IMR-90 (cell line): ENCODE data around the gene CDC42EP2. TPM values are rescaled to one million over a fixed set of nuclear protein-coding genes. Genes with fewer than 3 reads are reported as not detected.

Experiments
- ATAC-seq: fragments of 200-7000 bp; cut with Tn5 transposase; 2 replicates; pipeline ENCODE4 v1.9.1; 2020; ENCODE audit warnings: low read depth, mild to moderate bottlenecking, moderate library complexity
- BruUV-seq: library from RNA; stranded (reverse); fragments of 400-500 nt; replicated peaks from 2 replicates; lab custom pipeline; 2021; lab: Mats Ljungman, UMichigan
- CTCF ChIA-PET: fragments of 300-600 bp; formaldehyde crosslinking; extraction: SDS; loops from one replicate; lab custom pipeline; 2021; ENCODE audit warnings: antibody characterized with exemption; lab: Yijun Ruan, JAX
- POLR2A ChIA-PET: fragments of 300-600 bp; sonication (Branson Sonifier 250); formaldehyde crosslinking; loops from one replicate; lab custom pipeline; 2022; ENCODE audit warnings: antibody characterized with exemption; ENCODE audit not compliant: unreplicated experiment; lab: Charles Lee
- DNase-seq: peaks from one replicate; pipeline ENCODE4 v3.0.0; 2013
- H2AFZ ChIP-seq: replicated peaks from 2 replicates; pipeline ENCODE3; 2013; ENCODE audit warnings: low read length, mild to moderate bottlenecking; ENCODE audit not compliant: poor library complexity
- H2AK5ac ChIP-seq: 2 replicates; pipeline ENCODE4 v1.6.1; 2013; ENCODE audit warnings: low read depth, low read length, inconsistent platforms
- H2AK9ac ChIP-seq: replicated peaks from 2 replicates; pipeline ENCODE3; 2013; ENCODE audit warnings: mild to moderate bottlenecking, low read depth, low read length, moderate library complexity; ENCODE audit not compliant: poor library complexity
- H2BK120ac ChIP-seq: 2 replicates; pipeline ENCODE4 v1.6.1; 2013; ENCODE audit warnings: low read depth, low read length, inconsistent platforms
- H2BK15ac ChIP-seq: 3 replicates; pipeline ENCODE4 v1.6.1; 2013; ENCODE audit warnings: low read depth, low read length, inconsistent platforms
- H2BK20ac ChIP-seq: 2 replicates; pipeline ENCODE4 v1.6.1; 2013; ENCODE audit warnings: low read depth, mild to moderate bottlenecking, inconsistent platforms, low read length, moderate library complexity
- H2BK5ac ChIP-seq: 2 replicates; pipeline ENCODE4 v1.6.1; 2013; ENCODE audit warnings: mild to moderate bottlenecking, low read depth, low read length, inconsistent platforms; ENCODE audit not compliant: poor library complexity, severe bottlenecking
- H3K14ac ChIP-seq: replicated peaks from 2 replicates; pipeline ENCODE4 v1.6.1; 2013; ENCODE audit warnings: low read depth, low read length, inconsistent platforms
- H3K18ac ChIP-seq: 2 replicates; pipeline ENCODE4 v1.6.1; 2013; ENCODE audit warnings: low read depth, low read length, control low read depth
- H3K23ac ChIP-seq: 2 replicates; pipeline ENCODE4 v1.6.1; 2013; ENCODE audit warnings: low read depth, low read length, inconsistent platforms
- H3K27ac ChIP-seq: 2 replicates; pipeline ENCODE4 v1.5.1; 2013; ENCODE audit warnings: mild to moderate bottlenecking, control low read depth, low read length; ENCODE audit not compliant: insufficient read depth
- H3K27me3 ChIP-seq: 2 replicates; pipeline ENCODE4 v1.6.1; 2013; ENCODE audit warnings: low read length; ENCODE audit not compliant: control insufficient read depth, insufficient read depth
- H3K36me3 ChIP-seq: 2 replicates; pipeline ENCODE4 v1.6.1; 2013; ENCODE audit warnings: low read length, mixed read lengths; ENCODE audit not compliant: control insufficient read depth, insufficient read depth
- H3K4ac ChIP-seq: 2 replicates; pipeline ENCODE4 v1.6.1; 2013; ENCODE audit warnings: low read depth, low read length, inconsistent platforms
- H3K4me1 ChIP-seq: 2 replicates; pipeline ENCODE4 v1.6.1; 2013; ENCODE audit warnings: low read length, mixed read lengths; ENCODE audit not compliant: control insufficient read depth, insufficient read depth
- H3K4me2 ChIP-seq: 2 replicates; pipeline ENCODE4 v1.6.1; 2013; ENCODE audit warnings: low read depth, mild to moderate bottlenecking, control low read depth, low read length, moderate library complexity
- H3K4me3 ChIP-seq: 2 replicates; pipeline ENCODE4 v1.5.1; 2013; ENCODE audit warnings: low read depth, mild to moderate bottlenecking, control low read depth, low read length, moderate library complexity; ENCODE audit not compliant: insufficient read depth
- H3K56ac ChIP-seq: 2 replicates; pipeline ENCODE4 v1.6.1; 2013; ENCODE audit warnings: low read length, inconsistent platforms; ENCODE audit not compliant: insufficient read depth; ENCODE audit errors: extremely low read depth
- H3K79me1 ChIP-seq, 2 experiments: 2 replicates each; pipeline ENCODE4 v1.6.1; 2013; ENCODE audit warnings: low read length in 2 of 2, inconsistent platforms in 1 of 2, low read depth in 1 of 2
- H3K9ac ChIP-seq: 2 replicates; pipeline ENCODE4 v1.6.1; 2013; ENCODE audit warnings: low read depth, low read length, control low read depth
- H3K9me1 ChIP-seq: 2 replicates; pipeline ENCODE4 v1.6.1; 2013; ENCODE audit warnings: low read length, inconsistent platforms; ENCODE audit not compliant: insufficient read depth
- H3K9me3 ChIP-seq: 2 replicates; pipeline ENCODE4 v1.6.1; 2013; ENCODE audit warnings: low read length; ENCODE audit not compliant: control insufficient read depth, insufficient read depth
- H4K20me1 ChIP-seq: 2 replicates; pipeline ENCODE4 v1.6.1; 2013; ENCODE audit warnings: low read length, inconsistent platforms; ENCODE audit not compliant: insufficient read depth
- H4K5ac ChIP-seq: 2 replicates; pipeline ENCODE4 v1.6.1; 2013; ENCODE audit warnings: mild to moderate bottlenecking, low read depth, low read length, control low read depth
- H4K8ac ChIP-seq, 2 experiments: 2 replicates each; pipeline ENCODE4 v1.6.1; 2013; ENCODE audit warnings: low read depth in 2 of 2, low read length in 2 of 2, control low read depth in 1 of 2, inconsistent platforms in 1 of 2
- H4K91ac ChIP-seq: 2 replicates; pipeline ENCODE4 v1.6.1; 2013; ENCODE audit warnings: low read depth, low read length, inconsistent platforms; ENCODE audit not compliant: insufficient read depth
- BHLHE40 ChIP-seq: fragments of 150-350 bp; IDR thresholded peaks from 2 replicates; pipeline ENCODE4 v1.6.1; 2016; ENCODE audit warnings: mild to moderate bottlenecking, low read depth, low read length
- CEBPB ChIP-seq: IDR thresholded peaks from 2 replicates; pipeline ENCODE4 v1.6.1; 2012; ENCODE audit warnings: low read depth, low read length, improper control_type of control experiment
- CHD1 ChIP-seq: IDR thresholded peaks from 2 replicates; pipeline ENCODE4 v1.6.1; 2012; ENCODE audit warnings: low read depth, low read length, improper control_type of control experiment
- ELK1 ChIP-seq: fragments of 150-350 bp; IDR thresholded peaks from 2 replicates; pipeline ENCODE4 v1.6.1; 2016; ENCODE audit warnings: low read depth, mild to moderate bottlenecking, low read length, moderate library complexity, borderline replicate concordance
- FOS ChIP-seq: fragments of 150-350 bp; IDR thresholded peaks from 2 replicates; pipeline ENCODE4 v1.6.1; 2016; ENCODE audit warnings: low read depth, low read length
- MAFK ChIP-seq: IDR thresholded peaks from 2 replicates; pipeline ENCODE4 v1.6.1; 2012; ENCODE audit warnings: low read depth, low read length, improper control_type of control experiment
- MAZ ChIP-seq: IDR thresholded peaks from 2 replicates; pipeline ENCODE4 v1.6.1; 2012; ENCODE audit warnings: low read depth, mild to moderate bottlenecking, low read length, improper control_type of control experiment, moderate library complexity, borderline replicate concordance
- MXI1 ChIP-seq: IDR thresholded peaks from 2 replicates; pipeline ENCODE4 v1.6.1; 2012; ENCODE audit warnings: low read depth, mild to moderate bottlenecking, low read length, moderate library complexity, borderline replicate concordance
- NFE2L2 ChIP-seq: fragments of 150-350 bp; IDR thresholded peaks from 2 replicates; pipeline ENCODE4 v1.6.1; 2016; ENCODE audit warnings: low read depth, mild to moderate bottlenecking, low read length
- POLR2A ChIP-seq: IDR thresholded peaks from 2 replicates; pipeline ENCODE4 v1.6.1; 2012; ENCODE audit warnings: mild to moderate bottlenecking, low read depth, low read length
- RAD21 ChIP-seq: IDR thresholded peaks from 2 replicates; pipeline ENCODE4 v1.6.1; 2012; ENCODE audit warnings: low read length, improper control_type of control experiment
- RFX5 ChIP-seq: IDR thresholded peaks from 2 replicates; pipeline ENCODE4 v1.8.0; 2012; ENCODE audit warnings: low read depth, mild to moderate bottlenecking, low read length, moderate library complexity
- SMC3 ChIP-seq: fragments of 150-350 bp; IDR thresholded peaks from 2 replicates; pipeline ENCODE4 v1.6.1; 2016; ENCODE audit warnings: low read depth, mild to moderate bottlenecking, antibody characterized with exemption, low read length, moderate library complexity
- USF2 ChIP-seq: fragments of 150-350 bp; IDR thresholded peaks from 2 replicates; pipeline ENCODE4 v1.6.1; 2017; ENCODE audit warnings: mild to moderate bottlenecking, antibody characterized with exemption, low read length, low read depth
- WGBS, 2 experiments: methylation state at CpG; one replicate each; pipeline versions ENCODE4 v1.1.5 to v1.1.7; 2013; ENCODE audit warnings: missing lambda C conversion rate in 2 of 2; ENCODE audit not compliant: insufficient read length in 1 of 2; ENCODE audit errors: extremely low coverage in 2 of 2; 5-methylcytosine and 5-hydroxymethylcytosine counted together
- dilution Hi-C: fragments of 300-500 bp; cut with HindIII; formaldehyde crosslinking; loops from one replicate; pipeline ENCODE4 v1.14.3; 2018; ENCODE audit warnings: low sequenced_read_pairs; ENCODE audit not compliant: unreplicated experiment
- in situ Hi-C: fragments of 300-500 bp; cut with MboI; formaldehyde crosslinking; loops from 3 replicates; pipeline ENCODE4 v1.14.3; 2019; ENCODE audit warnings: low sequenced_read_pairs, inconsistent platforms, mixed read lengths
- intact Hi-C: fragments of 100-400 bp; cut with micrococcal nuclease; formaldehyde crosslinking; loops from 2 replicates; pipeline ENCODE4 v1.10.0; 2022
- polyA plus RNA-seq, 3 experiments: library from polyadenylated mRNA; depleted of rRNA; stranded (reverse); fragments of >200 nt; gene quantifications; 2 replicates each; pipeline ENCODE4 v1.2.3, GENCODE V29; 2012; ENCODE audit warnings: low replicate concordance in 1 of 3
- total RNA-seq: library from RNA; depleted of rRNA; stranded (reverse); fragments of >200 nt; gene quantifications from 2 replicates; pipeline ENCODE4 v1.2.3, GENCODE V29; 2012
- TF ChIP-seq, protein P1 (sequence below): conservative IDR thresholded peaks from 2 replicates; pipeline ENCODE4 v1.5.1; 2012; ENCODE audit warnings: mild to moderate bottlenecking, low read depth, low read length, improper control_type of control experiment

Gene CDC42EP2
- total and polyA plus RNA-seq, 2 of the 4 experiments (the other 2 are of a cell fraction): 5.2 to 27.5 TPM

DNA sequence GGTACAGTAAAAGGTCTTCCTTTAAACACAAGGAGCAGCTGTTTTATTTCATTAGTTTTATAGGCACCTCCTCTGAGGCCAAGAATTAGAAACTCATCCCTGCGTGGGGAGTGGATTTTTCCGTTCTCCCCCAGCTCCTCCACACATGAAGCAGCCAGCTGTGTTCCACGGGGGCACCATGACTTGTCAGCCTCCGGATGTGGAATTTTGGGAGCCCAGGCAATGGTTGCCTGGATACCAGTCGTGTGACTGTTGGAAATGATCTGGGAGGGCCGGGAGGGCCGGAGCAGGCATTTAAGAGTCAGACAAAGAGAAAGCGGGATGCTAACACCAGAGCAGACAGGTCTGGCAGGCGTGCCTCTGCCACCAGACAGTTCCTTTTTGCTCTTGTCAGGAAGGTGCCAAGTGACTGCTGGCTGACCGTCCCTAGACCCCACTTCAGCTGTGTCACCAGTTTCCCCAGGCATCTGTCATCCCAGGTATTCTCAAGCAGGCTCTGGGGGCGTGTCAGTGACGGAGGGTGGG lies 15.9 kb upstream of the CDC42EP2 start:
- POLR2A ChIA-PET: interaction anchor here (0.5 to 0.7 kb wide), 2 partner anchors 201 to 560 kb away, joined by 3 read pairs; no protein-coding TSS in a partner anchor
- TF ChIP-seq SMC3 (no peak), POLR2A (no peak; the same call in 1 of the 2 replicates), CEBPB (no peak), MXI1 (peak; percentile 47; the same call in 1 of the 2 replicates), FOS (no peak), MAFK (no peak), NFE2L2 (no peak), ELK1 (no peak), RAD21 (no peak), RFX5 (no peak), BHLHE40 (peak; percentile 68), MAZ (0 out of 2 replicates have a peak, but pooled peaks have one; percentile 15), USF2 (no peak), CHD1 (no peak)
- TF ChIP-seq, protein P1, sequence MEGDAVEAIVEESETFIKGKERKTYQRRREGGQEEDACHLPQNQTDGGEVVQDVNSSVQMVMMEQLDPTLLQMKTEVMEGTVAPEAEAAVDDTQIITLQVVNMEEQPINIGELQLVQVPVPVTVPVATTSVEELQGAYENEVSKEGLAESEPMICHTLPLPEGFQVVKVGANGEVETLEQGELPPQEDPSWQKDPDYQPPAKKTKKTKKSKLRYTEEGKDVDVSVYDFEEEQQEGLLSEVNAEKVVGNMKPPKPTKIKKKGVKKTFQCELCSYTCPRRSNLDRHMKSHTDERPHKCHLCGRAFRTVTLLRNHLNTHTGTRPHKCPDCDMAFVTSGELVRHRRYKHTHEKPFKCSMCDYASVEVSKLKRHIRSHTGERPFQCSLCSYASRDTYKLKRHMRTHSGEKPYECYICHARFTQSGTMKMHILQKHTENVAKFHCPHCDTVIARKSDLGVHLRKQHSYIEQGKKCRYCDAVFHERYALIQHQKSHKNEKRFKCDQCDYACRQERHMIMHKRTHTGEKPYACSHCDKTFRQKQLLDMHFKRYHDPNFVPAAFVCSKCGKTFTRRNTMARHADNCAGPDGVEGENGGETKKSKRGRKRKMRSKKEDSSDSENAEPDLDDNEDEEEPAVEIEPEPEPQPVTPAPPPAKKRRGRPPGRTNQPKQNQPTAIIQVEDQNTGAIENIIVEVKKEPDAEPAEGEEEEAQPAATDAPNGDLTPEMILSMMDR: no peak

More for the DNA sequence above, 15.9 kb upstream of the CDC42EP2 start:
- ATAC-seq: peak; percentile 42
- DNase-seq: peak; percentile 81
- WGBS, 2 experiments: 0% methylated on average over 1 of the region's 12 CpGs; no CpG with 5 or more reads in 1 of the 2 experiments
- Histone ChIP-seq H3K4me1 (peaks cover 53% of the 10 kb centered on the region), H2AK5ac (peak overlapping the region; percentile 96), H3K79me1 (peaks cover 13 to 60% of the 10 kb centered on the region in 2 experiments), H3K9me3 (no peaks in the 10 kb centered on the region), H3K36me3 (0 out of 2 replicates have a peak, but pooled peaks cover 3% of the 10 kb centered on the region), H3K23ac (peak overlapping the region; percentile 78), H3K18ac (peak overlapping the region; percentile 96), H2BK15ac (peak overlapping the region; percentile 89; the same call in 2 of the 3 replicates), H2BK120ac (peak overlapping the region; percentile 85), H2BK20ac (peak overlapping the region; percentile 60; the same call in 1 of the 2 replicates), H3K4me2 (peak overlapping the region; percentile 34), H4K5ac (peak overlapping the region; percentile 93), H3K9me1 (peaks cover 48% of the 10 kb centered on the region), H4K20me1 (0 out of 2 replicates have a peak, but pooled peaks cover 6% of the 10 kb centered on the region), H2AFZ (peak overlapping the region; percentile 84), H3K27ac (peak overlapping the region; percentile 79), H3K9ac (peak overlapping the region; percentile 53; the same call in 1 of the 2 replicates), H3K27me3 (no peaks in the 10 kb centered on the region), H4K91ac (peak overlapping the region; percentile 80), H2BK5ac (peak overlapping the region; percentile 78), H3K4me3 (no peak overlapping the region), H3K14ac (peak overlapping the region; percentile 69), H3K4ac (peak overlapping the region; percentile 74), H4K8ac (peak overlapping the region; percentile 75), H2AK9ac (peak overlapping the region; percentile 70), H3K56ac (0 out of 2 replicates have a peak overlapping the region, but pooled peaks have one; percentile 16)
- dilution Hi-C loops: no loop called here
- BruUV-seq: no TSS peak
- CTCF ChIA-PET: interaction anchor here (1.1 to 2.7 kb wide), 2 partner anchors 17 to 24 kb away, joined by 9 to 10 read pairs; no protein-coding TSS in a partner anchor
- intact Hi-C loops: no loop called here
- in situ Hi-C loops: no loop called here
